Mononuclear cell (primary cell): ENCODE data around the gene MYLK4. TPM values are rescaled to one million over a fixed set of nuclear protein-coding genes. Genes with fewer than 3 reads are reported as not detected.

Experiments used
- H3K27me3 ChIP-seq: 2 replicates; pipeline ENCODE4 v1.6.0; 2011; ENCODE audit warnings: low read length, control low read depth; ENCODE audit not compliant: insufficient read depth
- H3K4me1 ChIP-seq: 2 replicates; pipeline ENCODE4 v1.5.1; 2011; ENCODE audit warnings: mild to moderate bottlenecking, low read length, control low read depth; ENCODE audit not compliant: insufficient read depth
- H3K4me3 ChIP-seq: 2 replicates; pipeline ENCODE4 v1.5.1; 2011; ENCODE audit warnings: mild to moderate bottlenecking, low read length, moderate library complexity
- H3K9me3 ChIP-seq: 2 replicates; pipeline ENCODE4 v1.5.1; 2011; ENCODE audit warnings: low read depth, mild to moderate bottlenecking, control low read depth, low read length
- total RNA-seq: library from RNA; depleted of rRNA; stranded (reverse); fragments of >200 nt; gene quantifications from one replicate; pipeline ENCODE4 v1.2.3, GENCODE V29; 2012

MYLK4 gene
- total RNA-seq, 1 donor, result 0.42 TPM

DNA sequence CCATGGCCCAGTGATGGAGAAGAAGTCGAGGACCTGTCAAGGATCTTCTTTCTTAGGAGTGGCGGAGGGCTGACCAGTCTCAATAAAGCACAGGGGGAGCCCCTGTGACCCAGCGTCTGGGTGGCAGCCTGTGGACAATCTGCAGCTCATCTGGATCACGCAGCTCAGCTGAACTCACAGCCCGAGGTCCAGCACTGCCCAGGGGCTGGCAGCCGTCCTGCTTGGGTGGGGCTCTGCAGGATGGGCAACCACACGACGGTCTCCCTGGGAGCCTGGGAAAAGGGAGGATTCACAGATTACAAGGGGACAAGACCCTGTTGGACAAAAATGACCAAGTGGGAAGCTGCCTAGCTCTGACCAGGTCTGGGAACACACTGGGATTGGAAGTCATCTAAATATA, 110.8 kb downstream of the MYLK4 start:
- peaks cover 6% of the 10 kb centered on the region for H3K27me3 ChIP-seq
- H3K9me3 ChIP-seq, result no peaks in the 10 kb centered on the region
- no peak overlapping the region for H3K4me3 ChIP-seq
- no peaks in the 10 kb centered on the region for H3K4me1 ChIP-seq

DNA sequence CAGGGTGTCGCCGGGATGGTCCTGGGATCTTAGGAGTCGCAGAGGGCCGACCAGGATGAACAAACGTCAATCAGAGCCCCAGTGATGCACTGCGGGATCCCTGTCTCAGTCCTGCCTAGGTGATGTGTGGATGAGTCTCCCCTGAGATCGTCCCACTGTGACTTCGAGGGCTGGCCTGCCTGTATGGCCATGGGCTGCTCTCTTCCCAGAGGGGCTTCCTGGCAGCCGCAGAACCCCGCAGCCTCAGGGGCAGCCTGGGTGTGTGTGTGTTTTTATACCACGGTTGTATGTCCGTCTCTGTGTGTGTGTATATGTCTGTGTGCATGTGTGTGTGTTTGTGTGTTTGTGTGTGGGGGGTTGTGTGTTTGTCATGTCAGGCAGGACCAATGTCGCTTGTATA, 111.6 kb downstream of the MYLK4 start:
- Histone ChIP-seq H3K9me3 (no peaks in the 10 kb centered on the region), H3K4me3 (no peak overlapping the region), H3K4me1 (peaks cover 7% of the 10 kb centered on the region), H3K27me3 (peaks cover 6% of the 10 kb centered on the region)

DNA sequence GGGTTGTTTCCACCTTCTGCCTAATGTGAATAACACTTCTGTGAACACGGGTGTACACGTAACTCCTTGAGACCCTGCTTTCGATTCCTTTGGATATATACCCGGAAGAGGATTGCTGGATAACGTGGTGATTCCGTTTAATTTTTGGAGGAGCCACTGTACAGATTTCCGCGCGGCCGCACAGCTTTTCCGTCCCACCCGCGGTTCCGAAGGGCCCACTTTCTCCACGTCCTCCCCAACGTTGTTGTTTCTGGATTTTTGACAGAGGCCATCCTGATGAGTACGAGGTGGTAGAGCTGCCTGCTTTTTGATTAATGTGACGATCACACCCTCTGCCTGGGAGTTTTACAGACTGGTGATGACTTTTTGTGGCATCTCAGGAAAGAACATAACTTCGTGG, 114.0 kb downstream of the MYLK4 start:
- Histone ChIP-seq H3K4me1 (peaks cover 10% of the 10 kb centered on the region), H3K27me3 (peaks cover under 1% of the 10 kb centered on the region), H3K4me3 (no peak overlapping the region), H3K9me3 (no peaks in the 10 kb centered on the region)

DNA sequence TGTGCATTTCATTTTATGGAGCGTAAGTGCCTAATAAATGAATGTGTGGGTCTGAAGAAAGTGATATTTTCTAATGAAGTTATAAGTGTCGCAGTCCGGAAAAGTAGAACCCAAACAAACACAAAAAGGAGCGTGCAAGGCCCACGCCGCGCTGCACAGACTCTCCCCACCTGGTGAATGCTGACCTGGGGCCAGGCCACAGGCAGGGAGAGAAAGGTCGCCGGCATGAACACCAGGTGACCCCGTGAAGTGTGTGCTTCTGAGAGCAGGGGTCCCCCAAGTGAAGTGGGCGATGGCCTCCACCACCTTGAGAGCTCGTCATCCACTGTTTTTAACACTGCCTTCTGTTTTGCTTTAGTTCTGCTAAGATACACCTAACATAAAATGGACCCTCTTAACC, 114.8 kb downstream of the MYLK4 start:
- Histone ChIP-seq H3K4me3 (no peak overlapping the region), H3K9me3 (no peaks in the 10 kb centered on the region), H3K27me3 (no peaks in the 10 kb centered on the region), H3K4me1 (peaks cover 10% of the 10 kb centered on the region)

- Histone ChIP-seq H3K9me3 (no peaks in the 10 kb centered on the region), H3K27me3 (no peaks in the 10 kb centered on the region), H3K4me3 (peak overlapping the region; percentile 37), H3K4me1 (peaks cover 10% of the 10 kb centered on the region)
These were observed 116.4 kb downstream of the MYLK4 start for GRCh38 chr6:2634139-2634964.

- Histone ChIP-seq H3K4me3 (no peak overlapping the region), H3K4me1 (peaks cover 10% of the 10 kb centered on the region), H3K9me3 (no peaks in the 10 kb centered on the region), H3K27me3 (no peaks in the 10 kb centered on the region)
These were observed 117.0 kb downstream of the MYLK4 start for GRCh38 chr6:2633736-2634135.

DNA sequence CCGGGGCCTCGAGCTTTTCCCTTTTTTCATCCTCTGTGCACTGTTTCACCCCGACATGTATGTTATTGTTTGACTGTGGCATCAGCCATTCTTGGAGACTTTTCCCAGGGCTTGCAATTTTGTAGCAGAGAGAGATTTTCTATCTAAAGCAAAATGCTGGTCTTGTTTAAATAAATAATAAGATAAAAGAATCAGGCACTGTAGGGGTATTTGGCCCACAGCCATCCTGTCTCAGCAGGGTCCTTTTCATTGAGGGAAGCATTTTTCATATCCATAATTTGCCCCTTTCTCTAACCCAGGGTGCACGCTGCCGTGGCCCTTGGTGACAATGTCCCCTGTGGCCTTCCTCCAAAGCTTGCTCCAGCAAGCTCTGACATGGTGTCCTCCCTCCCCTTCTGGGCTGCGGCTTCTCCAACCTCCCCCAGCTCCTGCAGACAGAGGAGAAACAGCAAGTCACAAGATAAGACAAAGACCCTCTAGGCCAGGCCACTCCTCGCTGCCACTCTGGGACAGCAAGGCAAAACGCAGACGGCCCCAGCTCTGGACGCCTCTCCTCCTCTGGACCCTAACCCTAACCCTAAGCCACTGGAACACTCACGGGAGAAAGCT, 117.6 kb downstream of the MYLK4 start:
- Histone ChIP-seq H3K9me3 (no peaks in the 10 kb centered on the region), H3K27me3 (no peaks in the 10 kb centered on the region), H3K4me1 (peaks cover 10% of the 10 kb centered on the region), H3K4me3 (no peak overlapping the region)

DNA sequence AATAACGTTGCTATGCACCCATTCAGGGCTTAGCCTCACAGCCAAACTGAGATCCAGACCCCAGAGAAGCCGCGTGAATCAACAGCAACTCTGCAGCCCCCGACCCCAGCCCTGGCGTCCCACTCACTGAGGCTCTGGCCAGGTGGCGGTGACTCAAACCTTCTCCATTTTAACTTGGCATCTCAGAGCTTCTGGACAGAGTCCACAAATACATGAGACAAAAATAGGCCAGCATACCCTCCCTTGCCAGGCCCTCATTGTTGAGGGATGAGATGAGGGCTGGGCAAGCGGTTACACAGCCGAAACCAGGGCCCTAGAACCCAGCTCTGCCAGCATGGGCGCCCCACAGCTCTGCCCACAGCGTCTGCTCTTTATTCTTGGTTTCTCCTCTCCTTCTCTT, 118.4 kb downstream of the MYLK4 start:
- Histone ChIP-seq H3K27me3 (no peaks in the 10 kb centered on the region), H3K9me3 (no peaks in the 10 kb centered on the region), H3K4me3 (no peak overlapping the region), H3K4me1 (peaks cover 10% of the 10 kb centered on the region)

- H3K4me1 ChIP-seq, result peaks cover 10% of the 10 kb centered on the region
- no peaks in the 10 kb centered on the region for H3K27me3 ChIP-seq
- H3K4me3 ChIP-seq, result no peak overlapping the region
- no peaks in the 10 kb centered on the region for H3K9me3 ChIP-seq
These were observed 119.7 kb downstream of the MYLK4 start for GRCh38 chr6:2630891-2631571.

DNA sequence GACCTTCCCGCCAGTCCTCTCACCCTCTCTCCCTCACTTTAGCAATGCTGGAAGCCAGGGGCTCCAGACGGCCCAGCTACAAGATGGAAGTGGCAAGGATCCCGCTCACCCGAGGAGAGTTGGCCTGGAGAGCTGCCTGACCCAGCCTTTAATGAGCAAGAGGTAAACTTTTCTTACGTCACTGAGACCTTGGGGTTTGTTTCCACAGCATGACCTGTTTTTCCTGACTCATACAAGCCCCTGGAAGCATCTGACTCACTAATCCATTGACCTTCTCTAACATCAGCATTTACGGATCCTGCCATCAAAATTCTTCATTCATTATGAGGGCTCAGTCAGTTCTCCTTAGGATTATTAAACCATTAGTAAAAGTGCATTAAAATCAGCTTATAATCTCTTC, 120.4 kb downstream of the MYLK4 start:
- H3K4me1 ChIP-seq, result peaks cover 10% of the 10 kb centered on the region
- H3K9me3 ChIP-seq, result no peaks in the 10 kb centered on the region
- H3K4me3 ChIP-seq, result no peak overlapping the region
- H3K27me3 ChIP-seq, result no peaks in the 10 kb centered on the region

DNA sequence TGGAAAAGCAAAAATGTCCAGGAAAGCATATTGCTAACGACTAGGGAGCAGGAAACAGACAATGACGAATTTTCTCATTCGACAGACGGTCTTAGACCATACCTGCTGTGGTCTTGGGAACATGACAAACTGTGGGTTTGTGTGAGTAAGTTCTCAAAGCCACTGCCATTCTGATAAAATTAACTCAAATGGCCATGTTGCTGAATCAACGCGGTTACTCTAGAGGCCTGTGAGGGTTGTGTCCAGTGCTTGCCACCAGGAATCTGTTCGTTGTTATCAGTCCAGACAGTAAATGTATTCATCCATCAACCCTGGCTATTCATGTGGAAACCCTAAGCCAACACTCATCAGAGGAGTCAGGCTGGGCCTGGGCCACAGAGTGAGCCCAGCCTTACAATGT, 124.3 kb downstream of the MYLK4 start:
- no peak overlapping the region for H3K4me3 ChIP-seq
- no peaks in the 10 kb centered on the region for H3K9me3 ChIP-seq
- H3K27me3 ChIP-seq, result no peaks in the 10 kb centered on the region
- H3K4me1 ChIP-seq, result no peaks in the 10 kb centered on the region

DNA sequence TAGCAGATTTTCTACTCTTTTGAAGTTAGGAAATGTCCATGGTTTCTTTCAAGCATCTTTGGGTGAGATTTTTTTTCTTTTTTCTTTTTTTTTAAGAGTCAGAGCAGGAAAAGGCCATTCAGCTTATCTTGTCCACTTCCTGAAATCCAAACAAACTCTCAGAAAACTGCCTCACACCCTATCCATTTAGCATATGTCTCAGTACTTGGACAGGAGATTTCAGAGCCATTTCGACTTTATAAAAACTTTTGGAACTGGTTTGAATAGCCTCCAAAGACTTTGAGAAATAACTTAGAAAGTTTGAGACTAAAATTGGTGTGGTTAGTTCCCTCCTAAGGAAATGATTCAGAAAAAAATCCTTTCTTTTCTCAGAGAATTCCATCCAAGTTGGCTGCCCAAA, 125.1 kb downstream of the MYLK4 start:
- no peak overlapping the region for H3K4me3 ChIP-seq

GRCh38 chr6:2624177-2624576, 126.5 kb downstream of the MYLK4 start:
- no peak overlapping the region for H3K4me3 ChIP-seq
- H3K27me3 ChIP-seq, result no peaks in the 10 kb centered on the region
- no peaks in the 10 kb centered on the region for H3K4me1 ChIP-seq
- H3K9me3 ChIP-seq, result no peaks in the 10 kb centered on the region

More for the DNA sequence above, 125.1 kb downstream of the MYLK4 start:
- Histone ChIP-seq H3K4me1 (no peaks in the 10 kb centered on the region), H3K27me3 (no peaks in the 10 kb centered on the region), H3K9me3 (no peaks in the 10 kb centered on the region)

- Histone ChIP-seq H3K27me3 (no peaks in the 10 kb centered on the region), H3K4me1 (no peaks in the 10 kb centered on the region), H3K4me3 (no peak overlapping the region), H3K9me3 (no peaks in the 10 kb centered on the region)
These were observed 127.4 kb downstream of the MYLK4 start for GRCh38 chr6:2623295-2623694.

GRCh38 chr6:2622671-2623070, 128.1 kb downstream of the MYLK4 start:
- H3K9me3 ChIP-seq, result no peaks in the 10 kb centered on the region
- H3K27me3 ChIP-seq, result no peaks in the 10 kb centered on the region
- H3K4me3 ChIP-seq, result no peak overlapping the region
- H3K4me1 ChIP-seq, result no peaks in the 10 kb centered on the region
